HL-60 (cell line): ENCODE results near the gene DNAAF3.

Experiments used
- DNase-seq, 2 experiments: peaks; one replicate each; pipeline ENCODE4 v3.0.0-alpha.2; 2010 to 2020; ENCODE audit warnings: low read depth in 1 of 2, low spot score in 1 of 2
- H3K27ac ChIP-seq: fragments of 250-450 bp; sonication (Bioruptor Pico); replicated peaks from 2 replicates; pipeline ENCODE4 v1.5.1; 2020; ENCODE audit warnings: mild to moderate bottlenecking, moderate library complexity
- H3K27me3 ChIP-seq: fragments of 250-450 bp; sonication (Bioruptor Pico); 2 replicates; pipeline ENCODE4 v1.5.1; 2021; ENCODE audit warnings: mild to moderate bottlenecking, moderate library complexity; ENCODE audit not compliant: insufficient read depth, poor library complexity, severe bottlenecking
- H3K4me3 ChIP-seq: replicated peaks from 2 replicates; pipeline ENCODE4 v1.5.1; 2011; ENCODE audit warnings: mild to moderate bottlenecking, control low read depth, low read length; ENCODE audit not compliant: insufficient read depth
- CTCF ChIP-seq: IDR thresholded peaks from one replicate; pipeline ENCODE4 v1.5.1; 2011; ENCODE audit warnings: low read length, control low read depth, inconsistent platforms; ENCODE audit not compliant: insufficient read depth
- GABPA ChIP-seq: IDR thresholded peaks from 2 replicates; pipeline ENCODE4 v1.6.1; 2012; ENCODE audit warnings: low read depth
- POLR2AphosphoS5 ChIP-seq: IDR thresholded peaks from 2 replicates; pipeline ENCODE4 v1.6.1; 2012; ENCODE audit warnings: low read depth
- REST ChIP-seq: IDR thresholded peaks from 2 replicates; pipeline ENCODE4 v1.6.1; 2012; ENCODE audit warnings: low read depth; ENCODE audit not compliant: insufficient replicate concordance
- SPI1 ChIP-seq: IDR thresholded peaks from 2 replicates; pipeline ENCODE4 v1.6.1; 2012; ENCODE audit warnings: low read depth, mild to moderate bottlenecking, borderline replicate concordance

DNAAF3 gene

GRCh38 chr19:55134736-55135135 is 31.7 kb downstream of the DNAAF3 start:
- Histone ChIP-seq H3K27ac (no peak overlapping the region), H3K4me3 (no peak overlapping the region), H3K27me3 (peaks cover 18% of the 10 kb centered on the region)
- TF ChIP-seq SPI1 (no peak), GABPA (no peak), POLR2AphosphoS5 (no peak), CTCF (no peak), REST (no peak)
- no peak for DNase-seq

GRCh38 chr19:55133639-55134444 is 32.6 kb downstream of the DNAAF3 start:
- Histone ChIP-seq H3K27me3 (peaks cover 22% of the 10 kb centered on the region), H3K4me3 (no peak overlapping the region), H3K27ac (no peak overlapping the region)
- peak in 1 of 2 experiments; percentile 63 for DNase-seq
- TF ChIP-seq CTCF (no peak), GABPA (no peak), SPI1 (no peak; the same call in 1 of the 2 replicates), POLR2AphosphoS5 (no peak), REST (no peak)

- no peak for DNase-seq
These were observed 33.8 kb downstream of the DNAAF3 start for GRCh38 chr19:55132453-55133129.

More at GRCh38 chr19:55132453-55133129, 33.8 kb downstream of the DNAAF3 start:
- H3K27ac ChIP-seq: no peak overlapping the region
- peaks cover 22% of the 10 kb centered on the region for H3K27me3 ChIP-seq
- TF ChIP-seq SPI1 (no peak), CTCF (no peak), GABPA (no peak), POLR2AphosphoS5 (no peak), REST (no peak)
- H3K4me3 ChIP-seq: no peak overlapping the region
